H1 (cell line): ENCODE results near the gene ASCC3. TPM values are rescaled to one million over a fixed set of nuclear protein-coding genes. Genes with fewer than 3 reads are reported as not detected.

Experiments used
- CTCF ChIA-PET: fragments of 300-600 bp; sonication (Branson Sonifier 250); formaldehyde crosslinking; loops from one replicate; lab custom pipeline; 2021; ENCODE audit not compliant: partially characterized antibody; lab: Charles Lee
- POLR2A ChIA-PET: fragments of 300-600 bp; sonication (Branson Sonifier 250); formaldehyde crosslinking; loops from one replicate; lab custom pipeline; 2021; ENCODE audit warnings: inconsistent platforms; ENCODE audit not compliant: partially characterized antibody; lab: Charles Lee
- DNase-seq, 2 experiments: peaks; one replicate each; pipeline versions ENCODE4 v3.0.0 to v3.0.0-alpha.2; 2010 to 2022; ENCODE audit warnings: low spot score in 2 of 2, low read depth in 1 of 2, mixed read lengths in 1 of 2
- FAIRE-seq: peaks from 2 replicates; lab custom pipeline; 2011; peaks lifted over from hg19 to GRCh38; lab: Jason Lieb, UNC
- H2AFZ ChIP-seq: 2 replicates; pipeline ENCODE4 v1.8.1; 2012; ENCODE audit warnings: low read length, inconsistent platforms
- H2AK5ac ChIP-seq: 2 replicates; pipeline ENCODE4 v1.6.1; 2013; ENCODE audit warnings: low read depth, low read length
- H2BK120ac ChIP-seq: replicated peaks from 2 replicates; pipeline ENCODE3; 2013; ENCODE audit warnings: low read depth, low read length, inconsistent platforms
- H2BK12ac ChIP-seq: 2 replicates; pipeline ENCODE4 v1.6.1; 2013; ENCODE audit warnings: low read depth, low read length
- H2BK15ac ChIP-seq: 2 replicates; pipeline ENCODE4 v1.6.1; 2013; ENCODE audit warnings: low read length
- H2BK20ac ChIP-seq: 2 replicates; pipeline ENCODE4 v1.6.1; 2013; ENCODE audit warnings: low read length
- H2BK5ac ChIP-seq: 2 replicates; pipeline ENCODE4 v1.6.1; 2013; ENCODE audit warnings: low read depth, low read length
- H3K14ac ChIP-seq: 2 replicates; pipeline ENCODE4 v1.6.1; 2013; ENCODE audit warnings: inconsistent platforms; ENCODE audit not compliant: insufficient read length
- H3K18ac ChIP-seq: 2 replicates; pipeline ENCODE4 v1.6.1; 2013; ENCODE audit warnings: low read length; ENCODE audit errors: extremely low read depth
- H3K23ac ChIP-seq: 2 replicates; pipeline ENCODE4 v1.6.1; 2013; ENCODE audit warnings: inconsistent platforms; ENCODE audit not compliant: insufficient read length
- H3K23me2 ChIP-seq: 2 replicates; pipeline ENCODE4 v1.6.1; 2013; ENCODE audit warnings: low read depth, low read length
- H3K27ac ChIP-seq: 2 replicates; pipeline ENCODE4 v1.6.1; 2011; ENCODE audit warnings: low read depth, low read length, inconsistent platforms
- H3K27me3 ChIP-seq, 4 experiments: replicated peaks in 1 of 4; 1 replicate in 1 of 4; 2 replicates in 3 of 4; pipeline versions ENCODE4 v1.6.1 to v1.8.1; 2011 to 2013; ENCODE audit warnings: low read length in 3 of 4, mild to moderate bottlenecking in 3 of 4, inconsistent platforms in 2 of 4, mixed read lengths in 2 of 4, moderate library complexity in 1 of 4; ENCODE audit not compliant: control insufficient read depth in 3 of 4, insufficient read depth in 3 of 4; ENCODE audit errors: extremely low read depth in 1 of 4
- H3K36me3 ChIP-seq, 4 experiments: 2 replicates each; pipeline versions ENCODE4 v1.6.1 to v1.8.1; 2011 to 2013; ENCODE audit warnings: mild to moderate bottlenecking in 4 of 4, low read length in 3 of 4, moderate library complexity in 2 of 4, control low read depth in 1 of 4, inconsistent platforms in 1 of 4; ENCODE audit not compliant: insufficient read depth in 4 of 4, control insufficient read depth in 2 of 4
- H3K4ac ChIP-seq: replicated peaks from 2 replicates; pipeline ENCODE3; 2013; ENCODE audit warnings: low read length, low read depth, mixed read lengths, inconsistent platforms; ENCODE audit not compliant: insufficient read length
- H3K4me1 ChIP-seq, 4 experiments: replicated peaks in 1 of 4; 1 replicate in 1 of 4; 2 replicates in 3 of 4; pipeline versions ENCODE4 v1.6.1 to v1.8.1; 2011 to 2013; ENCODE audit warnings: low read length in 3 of 4, inconsistent platforms in 2 of 4, mixed read lengths in 1 of 4; ENCODE audit not compliant: insufficient read depth in 4 of 4, control insufficient read depth in 3 of 4
- H3K4me2 ChIP-seq, 2 experiments: 2 replicates each; pipeline versions ENCODE4 v1.6.1 to v1.8.1; 2011 to 2013; ENCODE audit warnings: low read depth in 2 of 2, low read length in 2 of 2, control low read depth in 1 of 2, inconsistent platforms in 1 of 2, mild to moderate bottlenecking in 1 of 2; ENCODE audit not compliant: insufficient read depth in 1 of 2
- H3K4me3 ChIP-seq, 4 experiments: fragments of 200-600, 300-600 bp in 1 of 4; sonication (generic), shearing (Covaris generic), sonication (Bioruptor Twin) in 1 of 4; 2 replicates each; pipeline versions ENCODE4 v1.5.1 to v1.8.1; 2011 to 2016; ENCODE audit warnings: low read length in 4 of 4, low read depth in 3 of 4, control low read depth in 2 of 4, inconsistent platforms in 2 of 4, mild to moderate bottlenecking in 2 of 4, mixed read lengths in 1 of 4, moderate library complexity in 1 of 4; ENCODE audit not compliant: insufficient read depth in 2 of 4; ENCODE audit errors: extremely low read depth in 1 of 4
- H3K56ac ChIP-seq: replicated peaks from 2 replicates; pipeline ENCODE3; 2013; ENCODE audit warnings: low read depth, mild to moderate bottlenecking, mixed read lengths, low read length, inconsistent platforms; ENCODE audit not compliant: insufficient read length
- H3K79me1 ChIP-seq: 2 replicates; pipeline ENCODE4 v1.6.1; 2013; ENCODE audit warnings: low read depth, low read length, control low read depth
- H3K79me2 ChIP-seq, 2 experiments: 2 replicates each; pipeline versions ENCODE4 v1.6.1 to v1.8.1; 2012 to 2013; ENCODE audit warnings: low read length in 2 of 2, mild to moderate bottlenecking in 2 of 2, inconsistent platforms in 1 of 2; ENCODE audit not compliant: insufficient read depth in 2 of 2, control insufficient read depth in 1 of 2
- H3K9ac ChIP-seq, 4 experiments: replicated peaks in 1 of 4; 1 replicate in 1 of 4; 2 replicates in 3 of 4; pipeline versions ENCODE4 v1.6.1 to v1.8.1; 2011 to 2013; ENCODE audit warnings: low read depth in 3 of 4, low read length in 3 of 4, control low read depth in 2 of 4, mild to moderate bottlenecking in 2 of 4, moderate library complexity in 2 of 4, inconsistent platforms in 1 of 4; ENCODE audit errors: extremely low read depth in 1 of 4
- H3K9me3 ChIP-seq, 2 experiments: 2 replicates each; pipeline versions ENCODE4 v1.6.1 to v1.8.1; 2012 to 2013; ENCODE audit warnings: mild to moderate bottlenecking in 2 of 2, moderate library complexity in 2 of 2, control low read depth in 1 of 2, inconsistent platforms in 1 of 2, low read depth in 1 of 2, low read length in 1 of 2, mixed read lengths in 1 of 2; ENCODE audit not compliant: insufficient read depth in 2 of 2
- H4K20me1 ChIP-seq, 2 experiments: replicated peaks in 1 of 2; 2 replicates each; pipeline versions ENCODE3 to v1.8.1; 2011 to 2013; ENCODE audit warnings: inconsistent platforms in 2 of 2, low read length in 2 of 2, mild to moderate bottlenecking in 1 of 2; ENCODE audit not compliant: insufficient read depth in 2 of 2, control insufficient read depth in 1 of 2
- H4K5ac ChIP-seq: 2 replicates; pipeline ENCODE4 v1.6.1; 2013; ENCODE audit warnings: low read length, low read depth, mixed read lengths, inconsistent platforms; ENCODE audit not compliant: insufficient read length
- H4K8ac ChIP-seq: 2 replicates; pipeline ENCODE4 v1.8.0; 2013; ENCODE audit warnings: mild to moderate bottlenecking, moderate library complexity, low read length, inconsistent platforms; ENCODE audit not compliant: insufficient read depth; ENCODE audit errors: extremely low read depth
- H4K91ac ChIP-seq: replicated peaks from 2 replicates; pipeline ENCODE3; 2013; ENCODE audit warnings: low read length, mixed read lengths, inconsistent platforms; ENCODE audit not compliant: insufficient read length
- CTBP2 ChIP-seq: IDR thresholded peaks from 2 replicates; pipeline ENCODE4 v1.7.0; 2011; ENCODE audit warnings: borderline replicate concordance, mild to moderate bottlenecking, moderate library complexity, mixed read lengths, low read length; ENCODE audit not compliant: insufficient read depth, insufficient read length
- KDM1A ChIP-seq: fragments of 200-600, 300-600 bp; sonication (generic); IDR thresholded peaks from 2 replicates; pipeline ENCODE4 v1.7.1; 2016; ENCODE audit warnings: mild to moderate bottlenecking, low read length, borderline replicate concordance
- POLR2A ChIP-seq, 2 experiments: IDR thresholded peaks; 1 replicate in 1 of 2; 2 replicates in 1 of 2; pipeline ENCODE4 v1.6.1; 2011; ENCODE audit warnings: low read depth in 2 of 2, low read length in 2 of 2, mild to moderate bottlenecking in 2 of 2; ENCODE audit errors: control extremely low read depth in 1 of 2
- POLR2AphosphoS5 ChIP-seq: IDR thresholded peaks from 2 replicates; pipeline ENCODE4 v1.6.1; 2011; ENCODE audit warnings: low read depth, low read length
- RAD21 ChIP-seq, 2 experiments: IDR thresholded peaks in 1 of 2; conservative IDR thresholded peaks in 1 of 2; 2 replicates each; pipeline ENCODE4 v1.6.1; 2011; ENCODE audit warnings: low read depth in 2 of 2, low read length in 2 of 2, improper control_type of control experiment in 1 of 2, inconsistent platforms in 1 of 2, mild to moderate bottlenecking in 1 of 2, moderate library complexity in 1 of 2
- RNF2 ChIP-seq: fragments of 200-900, 300-1000 bp; sonication (generic); IDR thresholded peaks from 2 replicates; pipeline ENCODE4 v1.7.1; 2016; ENCODE audit warnings: borderline replicate concordance, low read depth, mild to moderate bottlenecking, antibody characterized with exemption, low read length; ENCODE audit not compliant: poor library complexity, severe bottlenecking; ENCODE audit errors: missing control alignments
- SIX5 ChIP-seq: IDR thresholded peaks from 2 replicates; pipeline ENCODE4 v1.6.1; 2011; ENCODE audit warnings: mild to moderate bottlenecking, low read depth, low read length
- SP4 ChIP-seq: IDR thresholded peaks from 2 replicates; pipeline ENCODE4 v1.6.1; 2012; ENCODE audit warnings: low read length, inconsistent platforms
- SUZ12 ChIP-seq: fragments of 200-600 bp; sonication (generic); IDR thresholded peaks from 2 replicates; pipeline ENCODE4 v1.6.1; 2012; ENCODE audit warnings: mild to moderate bottlenecking, inconsistent platforms, low read length, moderate library complexity, mixed read lengths
- ZNF274 ChIP-seq: IDR thresholded peaks from 2 replicates; pipeline ENCODE4 v1.7.0; 2012; ENCODE audit warnings: low read length, borderline replicate concordance; ENCODE audit errors: extremely low read depth
- WGBS, 2 experiments: shearing (Covaris generic) in 1 of 2; methylation state at CpG; one replicate each; pipeline versions ENCODE4 v1.1.6 to v1.1.7; 2013 to 2015; ENCODE audit warnings: low lambda C conversion rate in 2 of 2, mixed read lengths in 2 of 2, inconsistent platforms in 1 of 2, low coverage in 1 of 2, missing lambda C conversion rate in 1 of 2; ENCODE audit not compliant: insufficient replicate concordance in 2 of 2, insufficient coverage in 1 of 2, insufficient read length in 1 of 2; ENCODE audit errors: extremely low coverage in 1 of 2, missing lambda C conversion rate in 1 of 2; 5-methylcytosine and 5-hydroxymethylcytosine counted together
- polyA plus RNA-seq, 7 experiments: library from polyadenylated mRNA; depleted of rRNA in 3 of 7; stranded (reverse) in 5 of 7; unstranded in 2 of 7; fragments of >200 nt in 5 of 7; fragments of 200-250 nt in 2 of 7; gene quantifications; 1 replicate in 5 of 7; 2 replicates in 1 of 7; 4 replicates in 1 of 7; pipeline versions ENCODE4 v1.2.1 to v1.2.3, GENCODE V29; 2011 to 2013; ENCODE audit warnings: missing spikeins in 2 of 7, mixed read lengths in 2 of 7
- total RNA-seq: library from RNA; stranded (reverse); fragmentation: NEBNext Ultra II Directional; extraction: Animal tissue kit (Norgen Biotek cat#: 25700); gene quantifications from 2 replicates; pipeline ENCODE4 v1.2.1, GENCODE V29; 2021

ASCC3 gene
- total and polyA plus RNA-seq, 2 of the 8 experiments (the other 6 are each of a cell fraction or from before 2014, with no cell fraction given) = 37.5 to 77.8 TPM

DNA sequence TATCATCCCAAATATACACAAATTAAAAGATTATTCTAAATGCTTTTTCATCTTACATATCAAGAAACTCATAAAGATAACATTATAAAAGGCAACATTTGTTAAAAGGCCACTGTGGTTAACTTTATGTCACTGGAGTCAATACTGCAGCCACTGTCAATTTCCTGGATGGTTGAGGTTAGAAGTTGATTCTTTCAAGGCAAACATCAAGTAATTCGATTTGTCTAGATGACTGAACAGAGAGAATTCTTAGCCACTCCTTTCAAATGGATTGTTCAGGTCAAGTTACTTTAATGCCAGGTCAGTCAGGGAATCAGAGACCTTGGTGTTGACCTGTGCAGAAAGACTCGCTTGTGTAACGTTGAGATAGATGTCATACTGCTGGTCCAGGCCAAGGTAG, 372.0 kb downstream of the ASCC3 start:
- no peak for FAIRE-seq
- 90% methylated on average over 3 of the region's 3 CpGs; no CpG with 5 or more reads in 1 of the 2 experiments for WGBS, 2 experiments
- no peak overlapping the region for H3K14ac ChIP-seq
- no peak overlapping the region for H2AFZ ChIP-seq
- H4K8ac ChIP-seq = no peak overlapping the region
- no peak overlapping the region for H2AK5ac ChIP-seq
- H3K36me3 ChIP-seq = peaks cover 0 to 14% (median 9%) of the 10 kb centered on the region in 4 experiments; a peak in 5 of 8 replicates
- no peak overlapping the region for H3K23ac ChIP-seq
- H3K9ac ChIP-seq = no peak overlapping the region
- no peak overlapping the region for H2BK5ac ChIP-seq
- no peaks in the 10 kb centered on the region for H3K79me2 ChIP-seq
- no peaks in the 10 kb centered on the region for H4K20me1 ChIP-seq
- peaks cover 0 to 1% (median 0%) of the 10 kb centered on the region in 4 experiments; a peak in 1 of 7 replicates for H3K27me3 ChIP-seq
- no peak overlapping the region for H2BK120ac ChIP-seq
- no peak overlapping the region for H4K5ac ChIP-seq
- ChIA-PET CTCF (no interaction called here), POLR2A (no interaction called here)
- H3K4me1 ChIP-seq = no peaks in the 10 kb centered on the region
- H3K23me2 ChIP-seq = no peaks in the 10 kb centered on the region
- H2BK15ac ChIP-seq = no peak overlapping the region
- no peak overlapping the region for H3K27ac ChIP-seq
- no peak overlapping the region for H3K4me3 ChIP-seq
- H3K56ac ChIP-seq = no peak overlapping the region
- no peak overlapping the region for H3K4ac ChIP-seq
- H2BK20ac ChIP-seq = no peak overlapping the region
- no peaks in the 10 kb centered on the region for H3K9me3 ChIP-seq
- no peak overlapping the region for H4K91ac ChIP-seq
- no peak for DNase-seq
- no peaks in the 10 kb centered on the region for H3K79me1 ChIP-seq
- H3K18ac ChIP-seq = no peak overlapping the region
- H2BK12ac ChIP-seq = no peak overlapping the region
- H3K4me2 ChIP-seq = no peak overlapping the region
- TF ChIP-seq SIX5 = no peak
- no peak for TF ChIP-seq ZNF274
- no peak for TF ChIP-seq POLR2A (IDR thresholded peaks at IDR 0.05; ENCODE audit: control extremely low read depth in 1 of 2, low read depth in 2 of 2, low read length in 2 of 2)
- no peak for TF ChIP-seq SUZ12
- no peak for TF ChIP-seq POLR2AphosphoS5
- no peak for TF ChIP-seq RAD21 (IDR thresholded peaks at IDR 0.05 in 1 of 2, conservative IDR thresholded peaks at IDR 0.05 in 1 of 2; ENCODE audit: low read depth in 2 of 2, low read length in 2 of 2)
- TF ChIP-seq RNF2 = no peak
- no peak for TF ChIP-seq KDM1A
- no peak for TF ChIP-seq CTBP2
- no peak for TF ChIP-seq SP4
